NCI-H146 treated with DMSO at 0.1 percent for 48 hours (cell line): ENCODE data around the gene FOXN3.

Experiments
- DNase-seq: peaks from one replicate; lab custom pipeline; 2025; ENCODE audit not compliant: unreplicated experiment; lab: John Stamatoyannopoulos, UW

Gene FOXN3

DNA sequence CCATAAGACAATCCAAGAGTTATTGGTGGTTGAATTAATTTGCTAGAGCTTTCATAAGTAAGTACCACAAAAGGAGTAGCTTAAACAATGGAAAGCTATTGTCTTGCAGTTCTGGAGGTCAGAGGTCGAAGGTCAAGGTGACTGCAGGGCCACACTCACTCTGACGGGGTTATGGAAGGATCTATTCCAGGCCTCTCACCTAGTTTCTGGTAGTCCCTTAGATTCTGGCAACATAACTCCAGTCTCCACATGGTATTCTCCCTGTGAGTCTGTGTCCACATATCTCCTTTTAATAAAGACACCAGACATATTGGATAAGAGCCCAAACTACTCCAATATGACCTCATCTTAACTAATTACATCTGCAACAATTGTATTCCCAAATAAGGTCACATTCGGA lies 273.4 kb downstream of the FOXN3 start:
- no peak for DNase-seq

DNA sequence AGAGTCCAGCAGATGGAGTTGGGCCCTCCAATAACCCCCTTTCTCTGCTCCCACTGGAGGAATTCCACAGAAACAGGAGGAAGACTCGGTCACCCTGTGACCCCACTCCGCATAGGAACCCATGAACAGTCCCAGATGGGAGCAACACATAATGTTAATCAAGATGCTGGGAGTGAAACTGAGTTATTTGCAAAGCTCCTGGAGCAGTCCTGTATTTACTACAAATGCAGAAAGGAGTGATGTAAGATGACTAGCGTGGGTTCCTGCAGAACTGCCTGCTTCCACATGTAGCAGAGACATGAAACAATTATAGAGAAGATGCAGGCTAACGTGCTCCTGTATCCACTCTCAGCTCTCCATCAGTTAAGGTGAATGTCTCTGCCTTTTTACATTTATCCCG lies 274.7 kb downstream of the FOXN3 start:
- no peak for DNase-seq

DNA sequence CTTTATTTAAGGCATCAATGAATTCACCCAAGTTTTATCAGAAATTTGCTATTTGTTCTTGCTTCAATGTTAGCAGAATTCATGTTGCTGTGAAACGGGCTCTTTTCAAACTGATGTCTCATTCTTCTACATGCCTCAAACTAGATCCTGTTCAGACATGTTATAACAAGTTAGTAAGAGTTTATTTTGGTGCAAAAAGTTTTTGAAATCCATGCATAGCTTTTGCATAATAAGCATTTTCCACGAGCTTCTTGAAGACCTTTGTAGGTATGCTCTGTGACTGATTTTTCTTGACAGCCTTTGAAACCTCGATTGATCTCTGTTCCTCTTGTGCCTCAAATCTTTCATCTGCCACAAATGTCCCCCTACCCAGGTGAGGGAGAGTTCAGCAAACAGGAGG lies 275.2 kb downstream of the FOXN3 start:
- DNase-seq: no peak

DNA sequence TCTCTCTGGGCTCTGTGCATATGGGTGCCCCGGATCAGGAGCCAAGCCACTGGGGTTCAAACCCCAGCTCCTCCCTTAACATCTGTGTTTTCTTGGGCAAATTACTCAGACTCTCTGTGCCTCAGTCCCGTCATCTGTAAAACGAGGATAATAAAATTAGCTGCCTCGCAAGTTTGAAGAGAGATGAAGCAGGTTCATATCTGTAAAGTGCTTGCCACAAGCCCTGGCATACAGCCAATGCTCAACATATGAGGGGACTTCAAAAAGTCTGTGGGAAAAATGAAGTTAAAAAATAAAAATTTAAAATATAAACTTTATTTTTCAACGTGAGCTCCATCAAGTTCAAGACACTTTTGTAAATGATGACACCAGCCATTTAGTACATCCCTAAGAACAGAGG lies 276.7 kb downstream of the FOXN3 start:
- DNase-seq: no peak

DNA sequence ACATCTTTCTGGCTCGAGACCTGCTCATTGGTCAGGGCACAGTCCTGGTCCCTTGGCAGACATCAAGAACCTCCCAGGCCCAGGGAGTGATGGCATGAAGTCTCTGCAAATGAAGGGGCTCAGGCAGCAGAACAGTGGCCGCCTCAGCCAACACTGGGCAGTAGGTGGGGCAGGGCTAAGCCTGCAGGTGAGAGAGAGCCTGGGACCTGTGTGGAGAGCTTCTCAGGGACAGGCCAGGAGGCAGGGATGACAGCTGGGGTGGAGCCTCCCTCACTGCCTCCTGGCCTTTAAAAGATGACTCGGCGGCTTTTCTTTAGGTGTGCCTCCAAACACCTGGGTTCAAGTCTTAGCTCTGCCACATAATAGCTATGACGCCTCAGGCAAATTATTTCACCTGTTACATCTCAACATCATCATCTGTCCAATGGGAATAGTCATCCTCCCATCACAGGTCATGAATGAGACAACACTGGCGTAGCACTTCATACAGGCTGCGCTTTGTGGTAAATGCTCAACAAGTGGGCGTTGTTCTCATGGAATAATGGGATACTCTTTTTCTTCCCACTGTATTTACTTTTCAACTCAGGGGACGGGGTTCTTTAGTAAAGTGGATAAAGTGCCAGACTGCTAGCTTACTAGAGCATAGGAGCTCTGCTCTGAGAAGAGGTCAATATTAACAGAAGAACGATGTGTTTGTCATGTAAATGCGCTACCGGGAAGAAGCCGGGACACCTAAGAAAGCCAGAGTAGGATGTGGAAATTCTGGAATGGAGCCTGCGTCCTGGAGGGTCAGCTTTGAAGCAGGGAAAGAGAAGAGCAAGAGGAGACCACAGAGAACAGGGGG lies 277.4 kb downstream of the FOXN3 start:
- no peak for DNase-seq

DNA sequence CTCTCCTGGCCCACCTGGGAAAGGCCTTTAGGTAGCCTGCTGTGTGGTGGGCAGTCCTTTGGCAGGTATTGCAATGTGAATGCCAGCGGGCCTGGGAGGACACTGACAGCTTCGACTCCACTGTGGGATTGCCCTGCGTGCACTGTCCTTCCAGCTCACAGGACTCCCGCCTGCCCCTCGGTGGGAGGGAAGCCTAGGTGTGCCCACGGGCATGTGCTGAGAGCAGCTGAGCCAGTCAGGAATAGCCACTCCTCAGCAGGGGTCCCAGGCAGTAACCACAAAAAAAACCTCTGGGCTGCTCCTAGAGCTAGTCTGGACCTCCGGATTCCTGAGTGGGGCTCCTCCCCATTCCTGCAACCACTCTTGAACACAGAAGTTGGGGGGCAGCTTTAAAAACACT lies 278.2 kb downstream of the FOXN3 start:
- no peak for DNase-seq

DNA sequence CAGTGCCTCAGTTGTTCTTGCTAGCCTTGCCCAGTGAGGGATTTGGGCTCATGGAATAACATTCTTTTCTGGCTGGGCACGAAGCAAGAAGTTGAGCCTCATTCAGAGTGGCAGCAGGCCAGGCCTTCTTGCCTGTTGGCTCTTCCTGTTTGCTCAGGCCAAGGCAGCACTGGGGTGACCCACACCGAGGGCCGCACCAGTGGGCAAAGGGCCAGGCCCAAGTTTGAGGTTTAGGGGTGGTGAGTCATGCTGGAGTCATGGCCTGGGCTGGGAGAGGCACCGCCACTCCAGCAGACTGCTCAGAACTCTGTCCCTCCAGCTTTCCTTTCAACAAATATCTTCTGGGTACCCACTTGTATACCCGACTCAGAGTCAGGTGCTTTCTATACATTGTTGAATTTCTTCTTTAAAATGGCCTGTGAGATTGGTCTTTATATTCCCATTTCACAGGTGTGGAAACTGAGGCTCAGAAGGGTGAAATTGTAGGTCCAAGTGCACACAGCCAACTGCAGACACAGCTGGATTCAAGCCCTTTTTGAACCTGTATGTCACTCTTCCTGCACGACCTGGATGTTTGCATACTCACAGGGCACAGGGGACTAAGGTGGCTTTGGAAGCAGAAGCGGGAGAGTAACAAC lies 279.4 kb downstream of the FOXN3 start:
- DNase-seq: no peak

DNA sequence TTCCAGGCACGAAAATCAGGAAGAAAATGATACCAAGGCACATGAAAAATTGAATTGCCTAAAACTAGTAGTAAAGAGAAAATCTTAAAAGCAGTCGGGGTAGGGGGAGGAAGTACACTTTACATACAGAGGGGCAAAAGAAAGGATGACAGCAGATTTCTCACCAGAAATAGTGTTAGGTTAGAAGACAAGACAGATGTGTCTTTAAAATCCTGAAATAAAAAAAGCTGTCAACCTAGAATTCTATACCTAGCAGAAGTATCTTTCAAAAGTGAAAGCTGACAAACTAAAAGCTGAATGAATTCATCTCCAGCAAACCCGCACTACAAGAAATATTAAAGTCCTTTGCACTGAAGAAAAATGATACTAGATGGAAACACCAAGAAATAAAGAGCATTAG lies 280.4 kb downstream of the FOXN3 start:
- DNase-seq: no peak

DNA sequence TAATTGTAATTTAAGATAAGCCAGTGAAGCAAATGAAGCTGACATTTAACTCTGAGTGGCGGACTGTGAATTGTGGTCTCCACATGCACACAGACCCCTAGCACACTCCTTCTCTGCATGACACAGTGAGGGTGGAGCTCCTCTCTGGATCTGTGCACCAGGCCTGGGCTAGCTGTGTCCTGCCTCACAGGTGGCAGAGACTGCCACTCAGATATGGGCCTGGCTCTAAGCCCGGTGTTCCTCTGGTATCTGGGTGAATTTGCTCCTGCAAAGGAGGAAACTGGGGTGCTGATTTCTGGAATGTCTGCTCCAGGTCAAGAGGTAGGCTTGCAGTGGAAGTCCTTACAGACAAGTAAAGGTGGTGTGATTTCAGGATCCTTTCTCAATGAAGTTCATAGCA lies 282.4 kb downstream of the FOXN3 start:
- DNase-seq: no peak

DNA sequence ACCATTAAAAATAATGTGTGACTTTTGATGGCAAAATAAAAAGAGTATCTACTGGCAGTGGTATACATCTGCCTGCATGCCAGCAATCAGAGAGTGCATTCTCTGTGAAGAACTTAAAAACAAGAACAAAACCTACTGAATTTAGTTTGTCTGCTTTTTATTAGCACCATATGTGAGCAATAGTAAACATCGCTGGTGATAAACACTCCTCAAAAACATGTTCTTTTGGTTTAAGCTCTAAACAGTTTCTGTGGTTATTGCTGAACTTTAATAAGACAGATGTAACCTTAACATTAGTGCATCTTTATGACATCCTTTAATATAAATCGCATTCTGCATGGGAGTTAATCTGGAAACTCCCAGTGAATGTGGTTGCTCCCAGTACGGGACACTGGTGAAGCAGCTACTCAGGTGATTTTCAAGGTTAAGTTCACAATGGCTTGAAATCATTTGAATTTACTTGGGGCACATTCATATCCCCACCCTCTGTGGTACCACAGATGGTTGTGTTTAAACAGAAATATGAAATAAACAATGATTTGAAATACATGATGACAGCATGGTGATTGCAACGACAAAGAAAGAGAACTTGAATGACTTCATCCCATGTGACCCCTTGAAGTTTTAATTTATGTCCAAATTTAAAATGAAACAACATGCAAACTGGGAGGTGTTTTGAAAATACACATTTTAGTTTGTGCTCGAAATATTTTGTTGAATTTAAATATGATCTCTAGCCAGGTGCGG lies 285.9 kb downstream of the FOXN3 start:
- DNase-seq: no peak

DNA sequence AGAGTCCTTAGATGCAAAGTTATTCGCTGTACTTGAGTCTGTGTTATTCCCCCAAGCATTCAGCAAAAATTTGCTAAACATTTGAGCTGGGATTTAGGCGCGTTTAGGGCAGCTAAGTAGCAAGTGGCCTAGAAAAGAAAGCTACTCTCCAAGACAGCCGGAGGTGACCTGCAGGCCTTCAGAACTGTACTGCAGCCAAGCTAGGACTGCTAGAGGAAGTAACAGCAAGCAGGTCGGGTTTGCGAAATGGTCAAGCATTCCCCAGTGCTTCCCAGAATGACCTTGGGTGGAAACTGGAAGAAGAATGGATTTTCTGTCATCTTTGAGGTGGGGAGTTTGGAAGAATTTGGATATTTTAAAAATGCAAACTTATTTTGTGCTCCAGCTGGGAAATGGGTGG lies 287.5 kb downstream of the FOXN3 start:
- no peak for DNase-seq

DNA sequence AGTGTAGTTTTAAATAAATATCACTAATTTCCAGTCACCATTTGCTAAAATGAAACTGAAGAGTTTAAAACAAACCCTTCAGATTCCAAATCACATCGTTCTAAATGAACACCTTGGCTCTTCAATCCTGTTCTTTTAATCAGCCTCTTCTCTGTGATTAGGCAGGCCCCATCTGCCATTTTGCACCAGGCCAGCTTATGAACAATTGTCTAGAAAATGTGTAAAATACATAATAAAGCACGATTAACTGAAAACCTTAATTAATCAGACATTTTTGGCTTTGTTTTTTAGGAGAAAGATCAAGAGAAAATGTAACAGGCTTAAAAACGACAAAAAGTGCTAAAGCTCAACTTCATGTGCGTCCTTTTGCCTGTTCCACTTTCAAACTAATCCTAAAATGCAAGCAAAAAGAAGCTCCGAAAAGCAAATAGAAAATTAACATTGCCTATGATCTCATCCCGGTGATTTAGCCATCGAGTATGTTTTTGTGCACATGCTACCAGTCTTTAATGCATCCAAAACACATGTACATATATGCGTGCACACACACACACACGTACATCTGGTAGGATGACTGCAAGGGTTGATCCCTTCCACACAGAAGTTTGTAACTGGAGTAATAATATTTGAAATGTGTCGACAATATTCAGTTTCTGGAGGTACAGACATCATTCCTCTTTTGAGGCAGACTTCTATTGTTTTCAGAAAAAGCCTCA lies 288.6 kb downstream of the FOXN3 start:
- DNase-seq: no peak

DNA sequence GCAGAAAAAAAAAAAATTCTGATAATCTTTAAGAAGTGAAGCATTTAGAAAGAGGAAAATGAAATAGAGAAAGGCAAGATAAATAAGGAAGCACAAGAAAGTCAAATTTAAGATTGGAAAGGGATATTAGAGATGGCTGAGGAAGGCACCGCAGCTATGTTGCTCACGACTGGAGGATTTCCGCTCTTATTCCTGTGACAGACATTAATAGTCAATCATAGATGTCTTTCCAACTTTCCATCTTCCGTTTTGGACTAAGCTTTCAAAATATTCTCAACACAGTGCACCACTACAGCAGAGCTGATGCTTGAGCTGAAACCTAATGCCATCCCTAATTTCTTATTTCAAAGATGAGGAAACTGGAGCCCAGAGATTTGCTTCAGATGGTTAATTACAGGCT lies 290.6 kb downstream of the FOXN3 start:
- no peak for DNase-seq

DNA sequence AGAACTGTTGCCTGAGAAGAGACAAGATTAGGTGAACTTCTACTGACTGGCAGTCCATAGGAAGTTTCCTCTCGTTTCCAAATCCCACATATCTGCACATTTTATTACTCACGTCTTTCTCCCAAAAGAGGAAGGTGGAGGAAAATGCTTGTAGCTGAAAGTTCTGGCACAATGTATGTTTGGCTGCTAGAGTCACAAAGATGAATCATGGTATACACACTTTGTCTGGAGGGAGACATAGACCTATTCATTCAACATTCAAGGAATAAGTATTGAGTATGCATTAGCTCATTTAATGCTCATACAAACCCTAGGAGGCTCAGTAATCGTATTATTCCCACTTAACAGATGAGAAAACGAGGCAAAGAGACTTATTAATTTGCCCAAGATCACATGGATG lies 291.8 kb downstream of the FOXN3 start:
- DNase-seq: no peak

DNA sequence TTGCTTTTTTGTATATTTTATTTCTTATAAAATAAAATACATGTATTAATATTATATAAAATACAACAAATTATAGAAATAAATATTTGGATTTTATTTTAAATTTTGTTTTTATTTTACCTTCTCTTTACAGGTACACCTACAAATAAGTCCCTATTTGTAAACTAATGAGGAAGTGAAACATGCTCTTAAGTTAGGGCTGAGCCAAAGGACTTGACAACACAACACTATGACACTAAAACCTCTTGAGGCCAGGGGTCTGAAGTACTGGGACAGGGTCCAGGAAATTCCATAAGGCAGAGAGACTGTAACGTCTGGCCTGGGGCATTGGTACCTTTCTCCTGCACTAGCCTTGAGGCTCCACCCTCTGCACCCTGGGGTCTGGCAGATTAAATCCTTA lies 293.2 kb downstream of the FOXN3 start:
- no peak for DNase-seq

DNA sequence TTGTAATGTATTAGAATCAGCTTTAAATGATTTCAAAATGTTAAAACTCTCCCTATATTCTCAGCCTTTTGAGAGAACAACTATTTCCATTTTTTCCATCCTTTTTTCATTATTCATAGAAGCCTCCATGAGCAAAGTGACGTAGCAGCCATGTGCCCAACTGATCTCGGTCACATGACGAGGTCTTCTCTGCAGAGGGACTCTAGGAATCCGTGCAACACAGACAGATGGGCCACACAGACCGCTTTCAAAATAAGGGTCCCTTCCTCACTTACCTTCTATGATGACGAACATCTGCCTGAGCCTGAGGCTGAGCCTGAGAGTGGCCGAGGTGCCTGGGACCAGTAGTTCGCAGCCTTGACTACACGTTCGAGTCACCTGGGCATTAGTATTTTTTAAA lies 293.8 kb downstream of the FOXN3 start:
- DNase-seq: no peak

DNA sequence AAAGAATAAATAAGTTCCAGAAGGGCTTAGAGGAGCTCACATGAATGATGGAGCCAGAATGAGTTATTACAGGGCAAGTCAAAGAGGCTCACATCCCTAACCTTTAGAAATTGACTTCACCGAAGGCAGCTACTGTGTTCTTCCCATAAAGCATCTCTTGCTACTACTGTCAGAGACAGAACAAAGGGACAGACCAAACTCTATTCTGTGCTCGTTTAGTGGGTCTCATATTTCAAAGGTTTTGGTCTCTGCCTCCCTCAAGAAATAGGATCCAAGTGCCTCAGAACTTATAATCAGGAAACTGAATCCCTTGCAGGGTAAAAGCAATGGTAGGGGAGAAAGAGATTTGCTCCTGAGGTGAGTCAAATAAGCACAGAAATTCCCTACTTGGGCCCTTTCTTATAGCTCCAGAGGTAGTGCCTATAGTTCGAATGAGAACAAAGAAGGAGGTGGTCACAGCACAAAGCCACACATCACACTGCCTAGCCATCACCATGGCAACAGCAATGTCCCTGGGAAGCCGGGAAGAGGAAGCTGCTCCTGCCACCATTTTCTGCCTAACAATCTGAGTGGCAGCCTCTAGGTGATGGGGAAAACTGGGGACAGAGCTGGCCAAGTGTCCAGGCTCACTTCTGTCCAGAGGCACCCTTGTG lies 294.9 kb downstream of the FOXN3 start:
- DNase-seq: peak; percentile 27

DNA sequence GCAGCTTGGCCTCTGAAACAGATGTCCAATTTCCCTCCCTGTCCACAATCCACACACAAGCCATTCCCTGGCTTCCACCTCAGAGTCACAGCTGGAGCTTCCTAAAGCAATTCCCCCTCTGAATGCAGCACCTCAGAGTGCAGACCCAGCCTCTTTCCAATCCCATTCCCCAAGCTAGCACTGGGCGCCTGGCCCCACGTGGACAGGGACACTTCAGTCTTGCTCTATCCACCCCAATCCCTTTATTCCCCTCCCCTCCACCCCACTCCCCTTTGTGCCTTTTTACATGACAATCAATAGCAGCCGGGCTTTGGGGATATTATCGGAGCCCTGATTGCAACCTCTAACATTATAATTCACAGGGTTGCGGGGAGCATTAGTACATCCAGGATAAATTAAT lies 300.0 kb downstream of the FOXN3 start:
- no peak for DNase-seq

DNA sequence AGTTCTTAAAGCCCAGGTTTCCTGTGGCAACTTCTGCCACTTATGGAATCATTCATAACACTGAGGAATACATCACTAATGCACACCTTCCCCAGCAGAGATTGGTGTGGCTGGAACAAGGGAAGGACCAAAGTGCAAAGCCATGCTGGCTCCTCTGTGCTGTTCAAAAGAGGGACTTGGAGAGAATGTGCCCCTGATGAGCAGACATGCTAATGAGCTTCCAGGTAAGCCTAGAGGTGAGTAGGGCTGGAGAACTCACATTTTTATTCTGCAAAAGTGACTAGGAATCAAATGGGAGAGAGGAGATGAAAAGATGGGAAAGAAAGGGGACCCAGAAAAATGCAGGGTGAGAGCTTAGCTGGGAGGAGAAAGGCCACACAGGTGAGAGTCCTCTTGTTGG lies 302.9 kb downstream of the FOXN3 start:
- DNase-seq: no peak

DNA sequence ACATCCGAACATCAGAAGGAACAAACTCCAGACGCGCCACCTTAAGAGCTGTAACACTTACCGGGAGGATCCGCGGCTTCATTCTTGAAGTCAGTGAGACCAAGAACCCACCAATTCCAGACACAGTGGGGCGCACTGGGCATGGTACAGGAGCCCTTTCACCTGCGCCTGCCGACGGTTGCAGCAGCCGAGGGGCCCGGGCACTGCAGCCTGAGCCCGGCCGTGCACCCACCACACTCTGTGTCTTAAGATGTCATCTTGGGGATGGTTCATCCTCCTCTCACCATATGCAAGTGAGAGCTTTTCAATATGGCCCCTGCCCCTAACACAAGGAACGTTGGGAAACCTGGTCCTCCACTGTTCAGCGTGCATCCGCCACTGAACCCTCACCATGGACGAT lies 304.3 kb downstream of the FOXN3 start:
- DNase-seq: no peak
